Lower leg skin (tissue), 3 donors: Measurements from ENCODE around the gene RPTOR.

Experiments
- POLR2A ChIP-seq, 2 donors: fragments of 450-650 bp; IDR thresholded peaks; one replicate each; pipeline ENCODE4 v1.6.1; 2016 to 2017; ENCODE audit warnings: antibody characterized with exemption in 2 of 2, mild to moderate bottlenecking in 1 of 2, moderate library complexity in 1 of 2
- TF ChIP-seq, protein P1 (sequence below), 3 donors: fragments of 450-650 bp; IDR thresholded peaks; one replicate each; pipeline ENCODE4 v1.5.1; 2016; ENCODE audit warnings: antibody characterized with exemption in 3 of 3, mild to moderate bottlenecking in 3 of 3, moderate library complexity in 2 of 3

DNA sequence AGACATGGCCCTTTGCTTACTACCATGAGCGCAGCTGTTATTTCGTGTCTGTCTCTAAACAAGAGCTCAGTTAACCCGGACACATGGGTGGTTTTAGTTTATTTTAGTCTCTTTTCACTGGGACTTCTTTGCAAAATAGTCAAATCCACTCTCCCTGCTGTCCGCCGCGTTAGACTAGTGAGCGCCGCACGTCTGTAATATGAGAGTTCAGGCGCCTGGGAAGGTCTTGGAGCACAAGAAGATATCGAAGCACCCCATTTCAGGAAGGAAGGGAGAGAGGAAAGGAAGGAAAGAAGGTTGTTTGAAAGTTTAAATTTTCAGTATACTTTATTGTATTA, 336.0 kb downstream of the RPTOR start:
- TF ChIP-seq, protein P1, sequence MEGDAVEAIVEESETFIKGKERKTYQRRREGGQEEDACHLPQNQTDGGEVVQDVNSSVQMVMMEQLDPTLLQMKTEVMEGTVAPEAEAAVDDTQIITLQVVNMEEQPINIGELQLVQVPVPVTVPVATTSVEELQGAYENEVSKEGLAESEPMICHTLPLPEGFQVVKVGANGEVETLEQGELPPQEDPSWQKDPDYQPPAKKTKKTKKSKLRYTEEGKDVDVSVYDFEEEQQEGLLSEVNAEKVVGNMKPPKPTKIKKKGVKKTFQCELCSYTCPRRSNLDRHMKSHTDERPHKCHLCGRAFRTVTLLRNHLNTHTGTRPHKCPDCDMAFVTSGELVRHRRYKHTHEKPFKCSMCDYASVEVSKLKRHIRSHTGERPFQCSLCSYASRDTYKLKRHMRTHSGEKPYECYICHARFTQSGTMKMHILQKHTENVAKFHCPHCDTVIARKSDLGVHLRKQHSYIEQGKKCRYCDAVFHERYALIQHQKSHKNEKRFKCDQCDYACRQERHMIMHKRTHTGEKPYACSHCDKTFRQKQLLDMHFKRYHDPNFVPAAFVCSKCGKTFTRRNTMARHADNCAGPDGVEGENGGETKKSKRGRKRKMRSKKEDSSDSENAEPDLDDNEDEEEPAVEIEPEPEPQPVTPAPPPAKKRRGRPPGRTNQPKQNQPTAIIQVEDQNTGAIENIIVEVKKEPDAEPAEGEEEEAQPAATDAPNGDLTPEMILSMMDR (IDR thresholded peaks at IDR 0.05) = no peak
- TF ChIP-seq POLR2A (IDR thresholded peaks at IDR 0.05) = no peak
